B cell (primary cell): ENCODE results near the gene DGKB.

Experiments
- CTCF ChIP-seq: fragments of 200-600 bp; IDR thresholded peaks from one replicate; pipeline ENCODE4 v1.8.0; 2022; ENCODE audit warnings: antibody characterized with exemption, mild to moderate bottlenecking
- EZH2 ChIP-seq: IDR thresholded peaks from 2 replicates; pipeline ENCODE4 v1.6.1; 2012; ENCODE audit warnings: borderline replicate concordance, low read depth, mild to moderate bottlenecking, moderate library complexity, low read length; ENCODE audit not compliant: insufficient read depth, poor library complexity, severe bottlenecking

DNA sequence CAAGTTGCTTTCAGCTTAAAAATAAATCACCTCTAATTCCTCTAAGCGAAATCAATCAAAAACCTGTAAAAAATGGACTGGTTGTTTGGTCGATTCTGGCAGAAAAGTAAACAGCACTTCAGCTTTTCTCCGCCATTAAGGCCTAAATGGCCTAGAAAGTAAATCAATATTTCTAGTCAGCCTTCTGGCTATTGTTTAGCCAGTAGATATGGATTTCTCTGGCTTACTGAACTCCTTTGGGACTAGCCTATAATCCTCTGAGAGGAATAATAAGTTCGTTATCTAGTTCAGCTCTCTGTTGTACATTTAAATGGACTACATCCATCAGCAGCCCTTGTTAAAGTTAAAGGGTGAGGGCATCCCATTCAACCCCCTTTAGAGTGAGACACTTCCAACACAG lies 513.0 kb downstream of the DGKB start:
- TF ChIP-seq CTCF (no peak), EZH2 (no peak)
